Neuronal stem cell (in vitro differentiated cells): Measurements from ENCODE around the gene NATD1.

ENCODE experiments used
- DNase-seq: peaks from one replicate; pipeline ENCODE4 v3.0.0-alpha.2; 2013; ENCODE audit warnings: low spot score
- H2AFZ ChIP-seq: one replicate; pipeline ENCODE4 v1.6.1; 2013; ENCODE audit warnings: mild to moderate bottlenecking, low read length, inconsistent platforms
- H2AK5ac ChIP-seq: 2 replicates; pipeline ENCODE4 v1.6.1; 2013; ENCODE audit warnings: low read depth, mild to moderate bottlenecking, inconsistent platforms, low read length, moderate library complexity, mixed read lengths
- H2BK120ac ChIP-seq: 2 replicates; pipeline ENCODE4 v1.6.1; 2013; ENCODE audit warnings: low read depth, mild to moderate bottlenecking, inconsistent platforms, low read length, moderate library complexity, mixed read lengths
- H2BK12ac ChIP-seq: one replicate; pipeline ENCODE4 v1.6.1; 2013; ENCODE audit warnings: low read length, inconsistent platforms
- H2BK15ac ChIP-seq: 2 replicates; pipeline ENCODE4 v1.6.1; 2013; ENCODE audit warnings: mild to moderate bottlenecking, low read length, inconsistent platforms, mixed read lengths
- H2BK5ac ChIP-seq: one replicate; pipeline ENCODE4 v1.6.1; 2013; ENCODE audit warnings: inconsistent platforms, mild to moderate bottlenecking, low read length, moderate library complexity
- H3K14ac ChIP-seq: one replicate; pipeline ENCODE4 v1.6.1; 2013; ENCODE audit warnings: low read length, inconsistent platforms
- H3K18ac ChIP-seq: 2 replicates; pipeline ENCODE4 v1.6.1; 2013; ENCODE audit warnings: low read length, inconsistent platforms
- H3K23ac ChIP-seq: 2 replicates; pipeline ENCODE4 v1.6.1; 2013; ENCODE audit warnings: low read depth, mild to moderate bottlenecking, mixed read lengths, low read length, inconsistent platforms; ENCODE audit not compliant: poor library complexity
- H3K27ac ChIP-seq: replicated peaks from 3 replicates; pipeline ENCODE4 v1.5.1; 2013; ENCODE audit warnings: low read length, inconsistent platforms
- H3K27me3 ChIP-seq, 3 experiments: 2 replicates each; pipeline ENCODE4 v1.6.1; 2013; ENCODE audit warnings: low read length in 3 of 3, mild to moderate bottlenecking in 2 of 3, inconsistent platforms in 1 of 3, low read depth in 1 of 3, mixed read lengths in 1 of 3, moderate library complexity in 1 of 3; ENCODE audit not compliant: control insufficient read depth in 3 of 3, insufficient read depth in 3 of 3
- H3K36me3 ChIP-seq, 2 donors: replicated peaks in 1 of 2; 2 replicates each; pipeline ENCODE4 v1.6.1; 2013; ENCODE audit warnings: low read length in 2 of 2; ENCODE audit not compliant: control insufficient read depth in 2 of 2, insufficient read depth in 2 of 2
- H3K4ac ChIP-seq: 2 replicates; pipeline ENCODE4 v1.6.1; 2013; ENCODE audit warnings: inconsistent platforms, mild to moderate bottlenecking, low read length, moderate library complexity
- H3K4me1 ChIP-seq, 2 donors: 1 replicate in 1 of 2; 2 replicates in 1 of 2; pipeline ENCODE4 v1.6.1; 2013; ENCODE audit warnings: low read length in 2 of 2, low read depth in 1 of 2; ENCODE audit not compliant: control insufficient read depth in 2 of 2, insufficient read depth in 1 of 2
- H3K4me2 ChIP-seq: one replicate; pipeline ENCODE4 v1.6.1; 2013; ENCODE audit warnings: mild to moderate bottlenecking, low read length, inconsistent platforms; ENCODE audit not compliant: insufficient read depth, poor library complexity, severe bottlenecking
- H3K4me3 ChIP-seq, 2 donors: 2 replicates each; pipeline ENCODE4 v1.5.1; 2013; ENCODE audit warnings: low read length in 2 of 2, mild to moderate bottlenecking in 2 of 2, inconsistent platforms in 1 of 2, moderate library complexity in 1 of 2
- H3K79me1 ChIP-seq: one replicate; pipeline ENCODE4 v1.6.1; 2013; ENCODE audit warnings: low read depth, mild to moderate bottlenecking, inconsistent platforms, low read length, moderate library complexity
- H3K9ac ChIP-seq: one replicate; pipeline ENCODE4 v1.6.1; 2013; ENCODE audit warnings: mild to moderate bottlenecking, low read depth, low read length, inconsistent platforms; ENCODE audit not compliant: poor library complexity
- H3K9me3 ChIP-seq, 2 donors: replicated peaks in 1 of 2; 2 replicates each; pipeline versions ENCODE3 to v1.6.1; 2013; ENCODE audit warnings: low read length in 2 of 2, mild to moderate bottlenecking in 2 of 2, inconsistent platforms in 1 of 2, low read depth in 1 of 2, mixed read lengths in 1 of 2, moderate library complexity in 1 of 2; ENCODE audit not compliant: control insufficient read depth in 2 of 2, insufficient read depth in 1 of 2
- H4K8ac ChIP-seq: one replicate; pipeline ENCODE4 v1.6.1; 2013; ENCODE audit warnings: low read depth, mild to moderate bottlenecking, inconsistent platforms, low read length, moderate library complexity
- H4K91ac ChIP-seq: one replicate; pipeline ENCODE4 v1.6.1; 2013; ENCODE audit warnings: low read length, low read depth, mild to moderate bottlenecking, inconsistent platforms; ENCODE audit not compliant: poor library complexity
- WGBS, 2 donors: extraction: QIAGEN DNeasy Blood & Tissue Kit; methylation state at CpG; one replicate each; pipeline ENCODE4 v1.1.7; 2013; ENCODE audit warnings: missing lambda C conversion rate in 2 of 2, mixed read lengths in 1 of 2; ENCODE audit not compliant: insufficient read length in 2 of 2, insufficient replicate concordance in 1 of 2; ENCODE audit errors: extremely low coverage in 2 of 2; 5-methylcytosine and 5-hydroxymethylcytosine counted together

The NATD1 gene

DNA sequence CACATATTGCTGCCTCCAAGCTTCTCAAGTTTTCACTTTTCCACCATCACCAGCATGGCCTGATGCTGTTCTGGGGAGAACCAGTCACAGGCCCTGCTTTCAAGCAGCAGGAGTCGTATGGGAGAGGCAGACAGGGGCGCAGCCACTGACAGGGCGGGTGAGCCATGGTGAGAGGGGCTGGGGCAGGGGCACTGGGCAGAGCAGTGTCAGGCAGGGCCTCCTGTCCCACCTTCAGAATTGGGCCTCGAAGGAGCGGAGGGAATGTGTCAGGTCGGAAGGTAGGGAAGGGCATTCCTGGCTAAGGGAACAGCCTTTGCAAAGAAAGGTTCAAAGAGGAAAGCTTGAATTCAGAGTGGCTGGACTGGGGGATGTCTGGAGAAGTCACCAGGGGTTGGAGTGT lies 26.4 kb upstream of the NATD1 start:
- Histone ChIP-seq H2BK120ac (no peak overlapping the region), H4K91ac (no peak overlapping the region), H3K36me3 (no peaks in the 10 kb centered on the region), H3K9me3 (no peaks in the 10 kb centered on the region), H3K14ac (no peak overlapping the region), H2BK15ac (no peak overlapping the region), H3K4me1 (peaks cover 4 to 10% of the 10 kb centered on the region in 2 donors), H3K79me1 (no peaks in the 10 kb centered on the region), H3K4me2 (no peak overlapping the region), H3K27me3 (peaks cover 2 to 67% (median 41%) of the 10 kb centered on the region in 3 experiments), H2AK5ac (no peak overlapping the region), H2AFZ (peak overlapping the region; percentile 63), H3K9ac (peak overlapping the region; percentile 61), H3K18ac (no peak overlapping the region), H3K4ac (no peak overlapping the region), H3K27ac (no peak overlapping the region), H3K4me3 (no peak overlapping the region), H4K8ac (no peak overlapping the region), H2BK5ac (no peak overlapping the region), H2BK12ac (no peak overlapping the region), H3K23ac (no peak overlapping the region)
- DNase-seq = no peak
- no CpG with 5 or more reads among the region's 6 CpGs for WGBS, 2 donors

DNA sequence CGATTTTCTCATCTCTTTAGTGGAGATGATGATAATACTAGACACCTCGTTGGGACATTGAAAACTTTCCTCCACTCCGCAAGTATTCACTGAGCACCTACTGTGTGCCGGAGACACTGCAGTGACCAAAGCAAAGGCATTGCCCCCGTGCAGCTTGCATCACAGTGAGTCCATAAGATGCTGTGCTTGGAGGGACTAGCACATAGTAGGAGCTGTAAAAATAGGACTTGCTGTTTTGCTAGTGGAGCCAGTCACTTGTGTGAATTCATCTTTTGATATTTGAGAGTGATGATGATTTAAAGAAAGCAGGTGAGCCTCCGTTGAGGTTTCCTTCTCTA lies 26.0 kb upstream of the NATD1 start:
- Histone ChIP-seq H2BK120ac (no peak overlapping the region), H3K9me3 (no peaks in the 10 kb centered on the region), H3K18ac (no peak overlapping the region), H2AK5ac (no peak overlapping the region), H2BK12ac (no peak overlapping the region), H4K91ac (no peak overlapping the region), H3K27me3 (peaks cover 2 to 71% (median 45%) of the 10 kb centered on the region in 3 experiments), H3K36me3 (no peaks in the 10 kb centered on the region), H4K8ac (no peak overlapping the region), H3K14ac (no peak overlapping the region), H3K4me2 (no peak overlapping the region), H3K23ac (no peak overlapping the region), H3K27ac (no peak overlapping the region), H3K9ac (no peak overlapping the region), H2AFZ (no peak overlapping the region), H3K4ac (no peak overlapping the region), H3K79me1 (no peaks in the 10 kb centered on the region), H2BK5ac (no peak overlapping the region), H2BK15ac (no peak overlapping the region), H3K4me3 (no peak overlapping the region), H3K4me1 (peaks cover 4 to 10% of the 10 kb centered on the region in 2 donors)
- no CpG with 5 or more reads among the region's 6 CpGs for WGBS, 2 donors
- no peak for DNase-seq

DNA sequence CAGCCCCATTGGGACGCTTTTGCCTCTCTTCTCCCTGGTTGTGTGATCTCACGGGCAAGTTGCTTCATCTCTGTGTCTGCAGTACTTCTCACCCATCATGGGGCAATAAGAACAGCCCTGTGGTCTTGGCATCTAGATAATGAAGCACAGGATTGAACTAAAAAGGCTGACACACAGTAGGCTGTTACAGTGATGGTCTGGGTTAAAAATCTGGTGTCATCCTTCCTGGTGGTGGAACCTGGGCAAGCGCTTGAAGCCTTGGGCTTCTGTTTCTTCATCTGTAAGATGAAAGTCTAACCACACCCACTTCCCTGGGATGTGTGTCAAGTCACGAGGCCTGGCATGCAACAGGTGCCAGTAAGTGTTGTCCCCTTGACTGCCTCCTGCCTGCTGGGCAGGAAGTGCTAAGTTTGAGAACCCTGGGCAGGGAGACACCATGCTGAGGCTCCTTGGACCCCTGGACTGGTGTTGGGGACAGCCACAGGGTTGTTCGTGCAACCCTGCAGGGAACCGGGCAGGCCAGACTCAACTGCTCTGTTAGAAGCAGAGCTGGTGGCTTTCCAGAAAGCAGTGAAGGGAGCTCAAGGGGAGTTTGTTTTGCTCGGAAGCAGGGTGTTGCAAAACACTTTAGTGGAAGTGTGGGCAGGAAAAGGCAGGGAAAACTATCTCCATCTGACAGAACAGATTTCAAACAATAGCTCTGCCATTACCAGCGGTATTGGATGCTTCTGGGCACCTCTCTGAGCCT lies 25.4 kb upstream of the NATD1 start:
- Histone ChIP-seq H3K79me1 (no peaks in the 10 kb centered on the region), H4K91ac (no peak overlapping the region), H3K9me3 (no peaks in the 10 kb centered on the region), H3K36me3 (no peaks in the 10 kb centered on the region), H3K18ac (no peak overlapping the region), H2AK5ac (no peak overlapping the region), H2BK15ac (no peak overlapping the region), H3K27me3 (peaks cover 2 to 71% (median 41%) of the 10 kb centered on the region in 3 experiments), H3K4ac (no peak overlapping the region), H3K14ac (no peak overlapping the region), H3K4me3 (no peak overlapping the region), H3K27ac (no peak overlapping the region), H2BK120ac (no peak overlapping the region), H2AFZ (no peak overlapping the region), H3K4me2 (no peak overlapping the region), H3K4me1 (peaks cover 4 to 6% of the 10 kb centered on the region in 2 donors), H4K8ac (no peak overlapping the region), H2BK12ac (no peak overlapping the region), H2BK5ac (no peak overlapping the region), H3K9ac (no peak overlapping the region), H3K23ac (no peak overlapping the region)
- DNase-seq = no peak
- no CpG with 5 or more reads among the region's 8 CpGs for WGBS, 2 donors

DNA sequence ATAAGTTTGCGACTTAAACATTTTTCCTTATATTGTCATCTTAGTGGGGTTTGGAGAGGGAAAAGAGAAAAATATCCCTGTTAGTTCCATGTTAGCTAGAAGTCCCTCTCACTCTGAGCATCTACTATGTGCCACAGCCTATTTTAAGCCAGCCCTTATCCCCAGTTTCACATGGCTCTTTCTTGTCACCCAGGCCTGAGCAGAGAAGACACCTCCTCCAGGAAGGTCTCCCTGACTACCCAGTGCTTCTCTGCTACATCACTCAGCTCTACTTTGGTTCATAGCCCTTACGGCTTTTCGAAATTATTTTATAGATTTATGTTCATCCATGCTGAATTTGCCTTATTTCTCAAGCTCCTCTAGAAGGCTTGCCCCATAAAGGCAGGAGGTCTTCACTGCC lies 24.1 kb upstream of the NATD1 start:
- WGBS, 2 donors = no CpG with 5 or more reads among the region's 3 CpGs

More for the DNA sequence above, 24.1 kb upstream of the NATD1 start:
- peaks cover 3 to 4% of the 10 kb centered on the region in 2 donors for H3K4me1 ChIP-seq
- no peak overlapping the region for H2AK5ac ChIP-seq
- no peak overlapping the region for H2BK120ac ChIP-seq
- H3K36me3 ChIP-seq = no peaks in the 10 kb centered on the region
- H4K8ac ChIP-seq = no peak overlapping the region
- H2AFZ ChIP-seq = no peak overlapping the region
- no peak overlapping the region for H3K9ac ChIP-seq
- H3K14ac ChIP-seq = no peak overlapping the region
- H2BK12ac ChIP-seq = no peak overlapping the region
- H4K91ac ChIP-seq = no peak overlapping the region
- H2BK15ac ChIP-seq = no peak overlapping the region
- no peak overlapping the region for H3K4me2 ChIP-seq
- peaks cover 2 to 71% (median 33%) of the 10 kb centered on the region in 3 experiments for H3K27me3 ChIP-seq
- no peaks in the 10 kb centered on the region for H3K9me3 ChIP-seq
- H3K4ac ChIP-seq = no peak overlapping the region
- DNase-seq = no peak
- no peak overlapping the region for H3K18ac ChIP-seq
- no peak overlapping the region for H3K4me3 ChIP-seq
- no peaks in the 10 kb centered on the region for H3K79me1 ChIP-seq
- H3K27ac ChIP-seq = no peak overlapping the region
- no peak overlapping the region for H2BK5ac ChIP-seq
- no peak overlapping the region for H3K23ac ChIP-seq
